Subcutaneous abdominal adipose tissue (tissue), 5 donors: ENCODE data around the gene ZNF670.
"Not testable (repeated sequence)": the region's sequence is repeated elsewhere in the genome, so short reads cannot be mapped to it uniquely, and the experiment has no call there.

Experiments
- H3K27ac ChIP-seq: one replicate; pipeline ENCODE4 v1.7.0; 2013; ENCODE audit warnings: low read depth, mild to moderate bottlenecking, inconsistent platforms, low read length, moderate library complexity
- H3K27me3 ChIP-seq, 5 donors: one replicate each; pipeline ENCODE4 v1.7.0; 2013; ENCODE audit warnings: low read length in 5 of 5, inconsistent platforms in 1 of 5; ENCODE audit not compliant: control insufficient read depth in 5 of 5, insufficient read depth in 4 of 5
- H3K36me3 ChIP-seq, 5 donors: one replicate each; pipeline ENCODE4 v1.7.0; 2013; ENCODE audit warnings: low read length in 5 of 5; ENCODE audit not compliant: control insufficient read depth in 5 of 5, insufficient read depth in 5 of 5
- H3K4me1 ChIP-seq, 5 donors: one replicate each; pipeline ENCODE4 v1.7.0; 2013; ENCODE audit warnings: low read length in 5 of 5, mild to moderate bottlenecking in 3 of 5, moderate library complexity in 1 of 5; ENCODE audit not compliant: control insufficient read depth in 5 of 5, insufficient read depth in 5 of 5
- H3K4me3 ChIP-seq, 5 donors: one replicate each; pipeline ENCODE4 v1.7.0; 2013; ENCODE audit warnings: low read length in 5 of 5, low read depth in 1 of 5
- H3K9ac ChIP-seq, 5 donors: one replicate each; pipeline ENCODE4 v1.7.0; 2013; ENCODE audit warnings: low read length in 5 of 5, mild to moderate bottlenecking in 4 of 5, moderate library complexity in 3 of 5
- H3K9me3 ChIP-seq, 5 donors: one replicate each; pipeline ENCODE4 v1.7.0; 2013; ENCODE audit warnings: low read length in 5 of 5; ENCODE audit not compliant: control insufficient read depth in 5 of 5
- donor health status: healthy.
- donor health status: healthy.
- donor health status: healthy.
- donor health status: healthy.
- donor health status: healthy.

Gene ZNF670

GRCh38 chr1:247078258-247079140 is at the start of gene ZNF670:
TSS of gene ZNF670 (minus strand) at chr1:247078811. CDS start at chr1:247078596, 215 bp downstream.
- Histone ChIP-seq H3K27me3 (no peaks in the 10 kb centered on the region), H3K9ac (peak within 1 kb of the TSS; percentile 86 to 93 (median 89)), H3K4me1 (peaks cover 4 to 23% (median 17%) of the 10 kb centered on the region in 5 donors), H3K27ac (peak within 1 kb of the TSS; percentile 85), H3K9me3 (no peaks in the 10 kb centered on the region), H3K4me3 (peak within 1 kb of the TSS; percentile 81 to 95 (median 92)), H3K36me3 (no peaks in the 10 kb centered on the region)

- H3K4me3 ChIP-seq, result peak overlapping the region in 3 of 5 donors; percentile 14 to 30 (median 29)
- peaks cover 0 to 20% (median 16%) of the 10 kb centered on the region in 5 donors for H3K9me3 ChIP-seq
- not testable (repeated sequence) for H3K27ac ChIP-seq, H3K4me1 ChIP-seq, H3K27me3 ChIP-seq
- peak overlapping the region in 1 of 5 donors; percentile 30 for H3K9ac ChIP-seq
- H3K36me3 ChIP-seq, result peaks cover 0 to 10% (median 0%) of the 10 kb centered on the region in 5 donors
Observed at GRCh38 chr1:247127519-247128282, 49.1 kb upstream of the ZNF670 start.

- peaks cover 0 to 16% (median 7%) of the 10 kb centered on the region in 5 donors for H3K9me3 ChIP-seq
- not testable (repeated sequence) for H3K9ac ChIP-seq, H3K27ac ChIP-seq, H3K4me1 ChIP-seq, H3K4me3 ChIP-seq, H3K36me3 ChIP-seq, H3K27me3 ChIP-seq
Observed at GRCh38 chr1:247126601-247127000, 48.0 kb upstream of the ZNF670 start.

GRCh38 chr1:247126166-247126565 is 47.6 kb upstream of the ZNF670 start:
- not testable (repeated sequence) for H3K36me3 ChIP-seq, H3K9ac ChIP-seq, H3K27ac ChIP-seq, H3K27me3 ChIP-seq, H3K4me3 ChIP-seq, H3K4me1 ChIP-seq
- H3K9me3 ChIP-seq, result peaks cover 0 to 12% (median 3%) of the 10 kb centered on the region in 5 donors

GRCh38 chr1:247121382-247121781 is 42.8 kb upstream of the ZNF670 start:
- no peaks in the 10 kb centered on the region for H3K27me3 ChIP-seq
- H3K36me3 ChIP-seq, result no peaks in the 10 kb centered on the region
- no peak overlapping the region for H3K9ac ChIP-seq
- no peaks in the 10 kb centered on the region for H3K4me1 ChIP-seq
- no peak overlapping the region for H3K27ac ChIP-seq
- no peak overlapping the region for H3K4me3 ChIP-seq
- peaks cover 0 to 7% (median 0%) of the 10 kb centered on the region in 5 donors for H3K9me3 ChIP-seq

GRCh38 chr1:247120408-247120668 is 41.7 kb upstream of the ZNF670 start:
- H3K27ac ChIP-seq, H3K9me3 ChIP-seq, H3K9ac ChIP-seq, H3K4me3 ChIP-seq, H3K27me3 ChIP-seq, H3K4me1 ChIP-seq, H3K36me3 ChIP-seq: not testable (repeated sequence)

GRCh38 chr1:247119600-247120407 is 41.2 kb upstream of the ZNF670 start:
- H3K4me3 ChIP-seq, result no peak overlapping the region
- no peaks in the 10 kb centered on the region for H3K27me3 ChIP-seq

GRCh38 chr1:247118946-247119446 is 40.4 kb upstream of the ZNF670 start:
- Histone ChIP-seq H3K4me1 (no peaks in the 10 kb centered on the region), H3K36me3 (no peaks in the 10 kb centered on the region), H3K4me3 (no peak overlapping the region), H3K27me3 (no peaks in the 10 kb centered on the region), H3K27ac (no peak overlapping the region), H3K9ac (no peak overlapping the region), H3K9me3 (peaks cover 0 to 7% (median 0%) of the 10 kb centered on the region in 5 donors)

More at GRCh38 chr1:247119600-247120407, 41.2 kb upstream of the ZNF670 start:
- Histone ChIP-seq H3K27ac (no peak overlapping the region), H3K9ac (no peak overlapping the region), H3K4me1 (no peaks in the 10 kb centered on the region), H3K36me3 (no peaks in the 10 kb centered on the region), H3K9me3 (peaks cover 0 to 7% (median 0%) of the 10 kb centered on the region in 5 donors)

GRCh38 chr1:247115545-247115944 is 36.9 kb upstream of the ZNF670 start:
- Histone ChIP-seq H3K9ac (no peak overlapping the region), H3K27me3 (no peaks in the 10 kb centered on the region), H3K4me1 (peaks cover 2 to 24% (median 20%) of the 10 kb centered on the region in 5 donors), H3K27ac (no peak overlapping the region), H3K9me3 (no peaks in the 10 kb centered on the region), H3K4me3 (no peak overlapping the region), H3K36me3 (no peaks in the 10 kb centered on the region)
